Neuronal stem cell (in vitro differentiated cells): ENCODE results near the gene HRAS.

ENCODE experiments used
- DNase-seq: peaks from one replicate; pipeline ENCODE4 v3.0.0-alpha.2; 2013; ENCODE audit warnings: low spot score
- H2AFZ ChIP-seq: one replicate; pipeline ENCODE4 v1.6.1; 2013; ENCODE audit warnings: mild to moderate bottlenecking, low read length, inconsistent platforms
- H2AK5ac ChIP-seq: 2 replicates; pipeline ENCODE4 v1.6.1; 2013; ENCODE audit warnings: low read depth, mild to moderate bottlenecking, inconsistent platforms, low read length, moderate library complexity, mixed read lengths
- H2BK120ac ChIP-seq: 2 replicates; pipeline ENCODE4 v1.6.1; 2013; ENCODE audit warnings: low read depth, mild to moderate bottlenecking, inconsistent platforms, low read length, moderate library complexity, mixed read lengths
- H2BK12ac ChIP-seq: one replicate; pipeline ENCODE4 v1.6.1; 2013; ENCODE audit warnings: low read length, inconsistent platforms
- H2BK15ac ChIP-seq: 2 replicates; pipeline ENCODE4 v1.6.1; 2013; ENCODE audit warnings: mild to moderate bottlenecking, low read length, inconsistent platforms, mixed read lengths
- H2BK5ac ChIP-seq: one replicate; pipeline ENCODE4 v1.6.1; 2013; ENCODE audit warnings: inconsistent platforms, mild to moderate bottlenecking, low read length, moderate library complexity
- H3K14ac ChIP-seq: one replicate; pipeline ENCODE4 v1.6.1; 2013; ENCODE audit warnings: low read length, inconsistent platforms
- H3K18ac ChIP-seq: 2 replicates; pipeline ENCODE4 v1.6.1; 2013; ENCODE audit warnings: low read length, inconsistent platforms
- H3K23ac ChIP-seq: 2 replicates; pipeline ENCODE4 v1.6.1; 2013; ENCODE audit warnings: low read depth, mild to moderate bottlenecking, mixed read lengths, low read length, inconsistent platforms; ENCODE audit not compliant: poor library complexity
- H3K27ac ChIP-seq: replicated peaks from 3 replicates; pipeline ENCODE4 v1.5.1; 2013; ENCODE audit warnings: low read length, inconsistent platforms
- H3K27me3 ChIP-seq, 3 experiments: 2 replicates each; pipeline ENCODE4 v1.6.1; 2013; ENCODE audit warnings: low read length in 3 of 3, mild to moderate bottlenecking in 2 of 3, inconsistent platforms in 1 of 3, low read depth in 1 of 3, mixed read lengths in 1 of 3, moderate library complexity in 1 of 3; ENCODE audit not compliant: control insufficient read depth in 3 of 3, insufficient read depth in 3 of 3
- H3K36me3 ChIP-seq, 2 donors: replicated peaks in 1 of 2; 2 replicates each; pipeline ENCODE4 v1.6.1; 2013; ENCODE audit warnings: low read length in 2 of 2; ENCODE audit not compliant: control insufficient read depth in 2 of 2, insufficient read depth in 2 of 2
- H3K4ac ChIP-seq: 2 replicates; pipeline ENCODE4 v1.6.1; 2013; ENCODE audit warnings: inconsistent platforms, mild to moderate bottlenecking, low read length, moderate library complexity
- H3K4me1 ChIP-seq, 2 donors: 1 replicate in 1 of 2; 2 replicates in 1 of 2; pipeline ENCODE4 v1.6.1; 2013; ENCODE audit warnings: low read length in 2 of 2, low read depth in 1 of 2; ENCODE audit not compliant: control insufficient read depth in 2 of 2, insufficient read depth in 1 of 2
- H3K4me2 ChIP-seq: one replicate; pipeline ENCODE4 v1.6.1; 2013; ENCODE audit warnings: mild to moderate bottlenecking, low read length, inconsistent platforms; ENCODE audit not compliant: insufficient read depth, poor library complexity, severe bottlenecking
- H3K4me3 ChIP-seq, 2 donors: 2 replicates each; pipeline ENCODE4 v1.5.1; 2013; ENCODE audit warnings: low read length in 2 of 2, mild to moderate bottlenecking in 2 of 2, inconsistent platforms in 1 of 2, moderate library complexity in 1 of 2
- H3K79me1 ChIP-seq: one replicate; pipeline ENCODE4 v1.6.1; 2013; ENCODE audit warnings: low read depth, mild to moderate bottlenecking, inconsistent platforms, low read length, moderate library complexity
- H3K9ac ChIP-seq: one replicate; pipeline ENCODE4 v1.6.1; 2013; ENCODE audit warnings: mild to moderate bottlenecking, low read depth, low read length, inconsistent platforms; ENCODE audit not compliant: poor library complexity
- H3K9me3 ChIP-seq, 2 donors: replicated peaks in 1 of 2; 2 replicates each; pipeline versions ENCODE3 to v1.6.1; 2013; ENCODE audit warnings: low read length in 2 of 2, mild to moderate bottlenecking in 2 of 2, inconsistent platforms in 1 of 2, low read depth in 1 of 2, mixed read lengths in 1 of 2, moderate library complexity in 1 of 2; ENCODE audit not compliant: control insufficient read depth in 2 of 2, insufficient read depth in 1 of 2
- H4K8ac ChIP-seq: one replicate; pipeline ENCODE4 v1.6.1; 2013; ENCODE audit warnings: low read depth, mild to moderate bottlenecking, inconsistent platforms, low read length, moderate library complexity
- H4K91ac ChIP-seq: one replicate; pipeline ENCODE4 v1.6.1; 2013; ENCODE audit warnings: low read length, low read depth, mild to moderate bottlenecking, inconsistent platforms; ENCODE audit not compliant: poor library complexity
- WGBS, 2 donors: extraction: QIAGEN DNeasy Blood & Tissue Kit; methylation state at CpG; one replicate each; pipeline ENCODE4 v1.1.7; 2013; ENCODE audit warnings: missing lambda C conversion rate in 2 of 2, mixed read lengths in 1 of 2; ENCODE audit not compliant: insufficient read length in 2 of 2, insufficient replicate concordance in 1 of 2; ENCODE audit errors: extremely low coverage in 2 of 2; 5-methylcytosine and 5-hydroxymethylcytosine counted together

Gene HRAS

DNA sequence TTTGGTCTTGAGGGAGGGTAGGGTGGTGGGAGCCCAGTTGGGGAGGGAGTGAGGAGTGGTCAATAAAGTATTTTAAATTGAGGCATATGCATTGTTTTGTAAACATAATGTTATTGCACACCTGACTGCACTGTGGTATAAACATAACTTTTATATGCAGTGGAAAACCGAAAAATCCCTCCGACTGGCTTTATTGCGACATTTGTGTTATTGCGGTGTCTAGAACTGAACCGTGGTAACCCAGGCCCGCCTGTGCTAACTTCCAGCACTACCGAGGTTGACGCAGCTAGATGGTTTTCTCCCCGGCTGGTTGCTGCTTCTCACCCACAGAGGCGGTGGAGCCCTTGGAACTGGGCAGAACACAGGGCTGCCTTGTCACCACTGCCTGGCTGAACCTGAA, 20.8 kb downstream of the HRAS start:
- H3K9ac ChIP-seq = no peak overlapping the region
- H3K27ac ChIP-seq = no peak overlapping the region
- no peak overlapping the region for H3K18ac ChIP-seq
- H3K4ac ChIP-seq = peak overlapping the region; percentile 37
- H3K79me1 ChIP-seq = peaks cover 4% of the 10 kb centered on the region
- no peak overlapping the region for H4K91ac ChIP-seq
- no peak for DNase-seq
- no peaks in the 10 kb centered on the region for H3K27me3 ChIP-seq
- no CpG with 5 or more reads among the region's 10 CpGs for WGBS, 2 donors
- no peak overlapping the region for H2BK120ac ChIP-seq
- no peak overlapping the region for H3K4me3 ChIP-seq
- no peaks in the 10 kb centered on the region for H3K4me1 ChIP-seq
- H2AK5ac ChIP-seq = no peak overlapping the region
- no peak overlapping the region for H3K4me2 ChIP-seq
- H4K8ac ChIP-seq = no peak overlapping the region
- no peak overlapping the region for H2AFZ ChIP-seq
- H3K36me3 ChIP-seq = peaks cover 5 to 38% of the 10 kb centered on the region in 2 donors
- H2BK15ac ChIP-seq = no peak overlapping the region
- peaks cover 0 to 13% of the 10 kb centered on the region in 2 donors for H3K9me3 ChIP-seq
- no peak overlapping the region for H2BK12ac ChIP-seq
- no peak overlapping the region for H2BK5ac ChIP-seq
- H3K23ac ChIP-seq = no peak overlapping the region
- H3K14ac ChIP-seq = peak overlapping the region; percentile 56

DNA sequence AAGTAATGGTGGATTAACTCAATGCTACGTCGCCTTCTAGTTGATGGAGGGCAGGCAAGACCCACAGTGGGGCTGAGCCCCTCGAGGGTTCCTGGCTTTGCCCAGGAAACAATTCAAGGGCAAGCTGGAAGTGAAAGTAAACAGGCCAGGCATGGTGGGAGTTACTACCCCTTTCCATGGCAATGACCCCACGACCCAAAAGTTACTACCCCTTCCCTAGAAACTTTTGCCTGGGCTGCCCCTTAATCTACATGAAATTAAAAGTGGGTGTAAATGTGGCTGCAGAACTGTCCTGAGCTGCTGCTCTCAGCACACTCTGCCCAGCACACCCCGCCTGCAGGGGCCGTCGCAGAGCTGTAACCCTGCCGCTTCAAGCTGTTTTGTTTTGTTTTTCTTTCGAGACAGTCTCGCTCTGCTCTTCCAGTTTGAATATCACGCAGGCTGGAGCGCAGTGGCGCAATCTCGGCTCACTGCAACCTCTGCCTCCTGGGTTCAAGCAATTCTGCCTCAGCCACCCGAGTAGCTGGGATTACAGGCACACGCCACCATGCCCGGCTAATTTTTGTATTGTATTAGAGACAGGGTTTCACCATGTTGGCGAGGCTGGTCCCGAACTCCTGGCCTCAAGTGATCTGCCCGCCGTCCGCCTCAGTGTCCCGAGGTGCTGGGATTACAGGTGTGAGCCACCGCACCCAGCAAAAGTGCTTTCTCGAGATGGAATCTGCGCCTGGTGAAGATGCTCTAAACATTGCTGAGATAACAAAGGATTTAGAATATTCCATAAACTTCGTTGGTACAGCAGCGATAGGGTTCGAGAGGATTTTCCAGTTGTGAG, 22.4 kb downstream of the HRAS start:
- WGBS, 2 donors = no CpG with 5 or more reads among the region's 29 CpGs
- no peak overlapping the region for H2BK12ac ChIP-seq
- H3K36me3 ChIP-seq = peaks cover 12 to 49% of the 10 kb centered on the region in 2 donors

DNA sequence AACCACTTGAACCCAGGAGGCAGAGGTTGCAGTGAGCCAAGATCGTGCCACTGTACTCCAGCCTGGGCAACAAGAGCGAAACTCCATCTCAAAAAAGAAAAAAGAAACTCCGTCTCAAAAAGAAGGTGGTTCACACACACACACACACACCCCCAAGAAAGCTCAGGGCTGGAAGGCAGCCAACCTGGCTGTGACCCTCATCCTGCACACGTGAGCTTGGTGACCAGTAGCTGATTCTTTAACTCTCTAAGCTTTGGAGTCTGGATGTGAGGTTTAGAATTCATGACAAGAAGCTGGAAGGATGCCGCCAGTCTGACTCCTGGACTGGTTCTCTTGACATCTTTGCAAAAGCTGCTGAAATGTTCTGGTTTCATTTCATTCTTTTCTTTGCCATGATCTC, 26.4 kb downstream of the HRAS start:
- no peak overlapping the region for H3K4me2 ChIP-seq
- no peak overlapping the region for H2BK5ac ChIP-seq
- no peak for DNase-seq
- H3K23ac ChIP-seq = no peak overlapping the region
- H3K36me3 ChIP-seq = peaks cover 10 to 44% of the 10 kb centered on the region in 2 donors
- no peak overlapping the region for H2BK15ac ChIP-seq
- H2BK120ac ChIP-seq = no peak overlapping the region
- no peak overlapping the region for H3K4ac ChIP-seq
- peaks cover 7% of the 10 kb centered on the region for H3K79me1 ChIP-seq
- peaks cover 6 to 13% of the 10 kb centered on the region in 2 donors for H3K4me1 ChIP-seq
- WGBS, 2 donors = no CpG with 5 or more reads among the region's 5 CpGs
- H3K18ac ChIP-seq = no peak overlapping the region
- H3K9ac ChIP-seq = no peak overlapping the region
- no peak overlapping the region for H4K91ac ChIP-seq
- H2AK5ac ChIP-seq = no peak overlapping the region
- no peak overlapping the region for H4K8ac ChIP-seq
- H3K9me3 ChIP-seq = no peaks in the 10 kb centered on the region
- H2BK12ac ChIP-seq = no peak overlapping the region
- no peak overlapping the region for H3K4me3 ChIP-seq
- H2AFZ ChIP-seq = no peak overlapping the region
- H3K27me3 ChIP-seq = no peaks in the 10 kb centered on the region
- H3K14ac ChIP-seq = no peak overlapping the region
- H3K27ac ChIP-seq = no peak overlapping the region

More for the DNA sequence above, 22.4 kb downstream of the HRAS start:
- Histone ChIP-seq H2BK120ac (no peak overlapping the region), H2BK15ac (no peak overlapping the region), H3K9me3 (peaks cover 0 to 10% of the 10 kb centered on the region in 2 donors), H3K4me2 (peak overlapping the region; percentile 2), H2AFZ (no peak overlapping the region), H2BK5ac (peak overlapping the region; percentile 39), H3K4me3 (no peak overlapping the region), H3K9ac (no peak overlapping the region), H4K8ac (no peak overlapping the region), H3K27me3 (no peaks in the 10 kb centered on the region), H3K23ac (no peak overlapping the region), H2AK5ac (no peak overlapping the region), H3K18ac (no peak overlapping the region), H3K4me1 (peaks cover 2 to 3% of the 10 kb centered on the region in 2 donors), H3K27ac (no peak overlapping the region), H4K91ac (no peak overlapping the region), H3K79me1 (peaks cover 5% of the 10 kb centered on the region), H3K4ac (no peak overlapping the region), H3K14ac (no peak overlapping the region)
- DNase-seq = no peak

DNA sequence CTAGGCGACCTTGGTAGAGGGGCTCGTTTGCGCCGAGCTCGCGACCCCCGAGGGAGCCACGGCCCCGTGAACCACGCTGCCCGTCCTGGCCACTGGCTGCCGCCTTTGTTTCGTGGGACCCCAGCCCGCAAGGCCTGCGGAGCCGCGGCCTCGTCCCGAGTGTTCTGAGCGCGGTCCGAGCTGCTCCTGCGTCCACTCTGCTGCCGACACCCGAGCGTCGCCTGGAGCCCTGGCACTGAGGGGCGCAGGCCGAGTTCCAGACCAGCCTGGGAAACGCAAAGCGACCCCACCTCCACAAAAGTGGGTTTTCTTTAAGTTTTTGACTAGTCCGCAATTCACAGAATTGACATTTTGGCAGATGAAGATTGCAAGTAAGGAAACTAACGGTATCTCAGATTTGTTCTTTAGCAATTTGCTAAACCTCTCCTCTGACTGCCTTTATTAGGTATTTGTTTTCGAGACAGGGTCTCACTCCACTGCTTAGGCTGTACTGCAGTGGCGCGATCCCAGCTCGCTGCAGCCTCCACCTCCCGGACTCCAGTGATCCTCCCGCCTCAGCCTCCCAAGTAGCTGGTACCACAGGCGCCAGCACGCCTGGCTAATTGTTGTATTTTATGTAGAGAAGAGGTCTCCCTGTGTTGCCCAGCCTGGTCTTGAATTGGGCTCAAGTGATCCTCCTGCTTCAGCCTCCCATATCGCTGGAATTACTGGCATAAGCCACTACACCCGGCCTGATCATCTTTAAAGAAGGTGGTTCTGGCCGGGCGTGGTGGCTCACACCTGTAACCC, 27.5 kb downstream of the HRAS start:
- Histone ChIP-seq H4K8ac (no peak overlapping the region), H3K4ac (peak overlapping the region; percentile 89), H2AFZ (peak overlapping the region; percentile 97), H3K18ac (peak overlapping the region; percentile 87), H3K27me3 (no peaks in the 10 kb centered on the region), H2BK120ac (no peak overlapping the region), H3K36me3 (peaks cover 10 to 38% of the 10 kb centered on the region in 2 donors), H2BK12ac (no peak overlapping the region), H3K9me3 (no peaks in the 10 kb centered on the region), H3K4me3 (peak overlapping the region; percentile 88 to 93), H4K91ac (no peak overlapping the region), H3K23ac (peak overlapping the region; percentile 91), H3K4me1 (peaks cover 6 to 13% of the 10 kb centered on the region in 2 donors), H2AK5ac (peak overlapping the region; percentile 92), H2BK5ac (no peak overlapping the region), H2BK15ac (no peak overlapping the region), H3K27ac (no peak overlapping the region), H3K14ac (peak overlapping the region; percentile 82), H3K79me1 (peaks cover 10% of the 10 kb centered on the region), H3K4me2 (peak overlapping the region; percentile 94), H3K9ac (peak overlapping the region; percentile 86)
- WGBS, 2 donors = no CpG with 5 or more reads among the region's 45 CpGs
- no peak for DNase-seq
